ENCODE data around the gene MGA. TPM values are rescaled to one million over a fixed set of nuclear protein-coding genes. Genes with fewer than 3 reads are reported as not detected.

MGA gene
- total and polyA plus RNA-seq, 2 of the 8 experiments (the other 6 are each of a cell fraction or from before 2014, with no cell fraction given) = 7.6 to 53.2 TPM

- Histone ChIP-seq H3K9me3 (ENCODE audit: insufficient read depth in 2 of 2, low read depth in 1 of 2, low read length in 1 of 2) (no peaks in the 10 kb centered on the region), H4K20me1 (replicated peaks in 1 of 2; ENCODE audit: control insufficient read depth in 1 of 2, insufficient read depth in 2 of 2, low read length in 2 of 2) (peaks cover 0 to 2% of the 10 kb centered on the region in 2 experiments), H3K4me3 (ENCODE audit: extremely low read depth in 1 of 4, insufficient read depth in 2 of 4, low read depth in 3 of 4, low read length in 4 of 4) (no peak overlapping the region), H3K14ac (ENCODE audit: insufficient read length) (no peak overlapping the region), H4K91ac (replicated peaks; ENCODE audit: insufficient read length, low read length) (no peak overlapping the region), H3K18ac (ENCODE audit: extremely low read depth, low read length) (no peak overlapping the region), H2AFZ (ENCODE audit: low read length) (no peak overlapping the region), H3K79me2 (ENCODE audit: control insufficient read depth in 1 of 2, insufficient read depth in 2 of 2, low read length in 2 of 2) (no peaks in the 10 kb centered on the region; a peak in 1 of 4 replicates), H2BK12ac (ENCODE audit: low read depth, low read length) (no peak overlapping the region), H2BK5ac (ENCODE audit: low read depth, low read length) (no peak overlapping the region), H3K27me3 (replicated peaks in 1 of 4; ENCODE audit: control insufficient read depth in 3 of 4, extremely low read depth in 1 of 4, insufficient read depth in 3 of 4, low read length in 3 of 4) (no peaks in the 10 kb centered on the region), H2BK120ac (replicated peaks; ENCODE audit: low read depth, low read length) (no peak overlapping the region), H3K23me2 (ENCODE audit: low read depth, low read length) (no peaks in the 10 kb centered on the region), H4K5ac (ENCODE audit: insufficient read length, low read depth, low read length) (no peak overlapping the region), H4K8ac (ENCODE audit: extremely low read depth, insufficient read depth, low read length) (no peak overlapping the region), H2AK5ac (ENCODE audit: low read depth, low read length) (no peak overlapping the region), H3K4me2 (ENCODE audit: insufficient read depth in 1 of 2, low read depth in 2 of 2, low read length in 2 of 2) (no peak overlapping the region), H2BK15ac (ENCODE audit: low read length) (0 out of 2 replicates have a peak overlapping the region, but pooled peaks have one; percentile 29), H3K27ac (ENCODE audit: low read depth, low read length) (no peak overlapping the region; the same call in 1 of the 2 replicates), H3K4me1 (replicated peaks in 1 of 4; ENCODE audit: control insufficient read depth in 3 of 4, insufficient read depth in 4 of 4, low read length in 3 of 4) (peaks cover 0 to 3% (median 2%) of the 10 kb centered on the region in 4 experiments; a peak in 4 of 7 replicates), H3K36me3 (ENCODE audit: control insufficient read depth in 2 of 4, insufficient read depth in 4 of 4, low read length in 3 of 4) (no peaks in the 10 kb centered on the region), H3K9ac (replicated peaks in 1 of 4; ENCODE audit: extremely low read depth in 1 of 4, low read depth in 3 of 4, low read length in 3 of 4) (no peak overlapping the region), H3K56ac (replicated peaks; ENCODE audit: insufficient read length, low read depth, low read length) (no peak overlapping the region), H2BK20ac (ENCODE audit: low read length) (no peak overlapping the region), H3K79me1 (ENCODE audit: low read depth, low read length) (no peaks in the 10 kb centered on the region), H3K4ac (replicated peaks; ENCODE audit: insufficient read length, low read depth, low read length) (no peak overlapping the region), H3K23ac (ENCODE audit: insufficient read length) (no peak overlapping the region)
- CTCF ChIA-PET (ENCODE audit: partially characterized antibody) = interaction anchor here (0.6 to 2.4 kb wide), 4 partner anchors 12 to 889 kb away, joined by 3 to 20 read pairs (median 3); partner anchors contain the start of gene MAPKBP1
- no peak for DNase-seq (ENCODE audit: low read depth in 1 of 2, low spot score in 2 of 2)
- FAIRE-seq = no peak
- TF ChIP-seq MAFK (IDR thresholded peaks at IDR 0.05; ENCODE audit: low read depth, low read length) (peak; percentile 65), CHD2 (IDR thresholded peaks at IDR 0.05; ENCODE audit: low read length) (no peak)
- POLR2A ChIA-PET (ENCODE audit: partially characterized antibody) = interaction anchor here (1.4 kb wide), 1 partner anchor 22 kb away, joined by 4 read pairs; the partner anchor contains the start of gene MAPKBP1
- 91% methylated on average over 10 of the region's 10 CpGs; no CpG with 5 or more reads in 1 of the 2 experiments for WGBS, 2 experiments (ENCODE audit: extremely low coverage in 1 of 2, insufficient coverage in 1 of 2, insufficient read length in 1 of 2, insufficient replicate concordance in 2 of 2, low coverage in 1 of 2, low lambda C conversion rate in 2 of 2, missing lambda C conversion rate in 1 of 2)
These were observed 136.0 kb downstream of the MGA start for GRCh38 chr15:41795996-41796856.

All from H1 (cell line).